ENCODE measurements around the gene PDXDC1.
"Not testable (repeated sequence)": the region's sequence is repeated elsewhere in the genome, so short reads cannot be mapped to it uniquely, and the experiment has no call there.

GRCh38 chr16:15028345-15028715 is 53.5 kb downstream of the PDXDC1 start:
- not testable (repeated sequence) for TF ChIP-seq CTCF, POLR2A (IDR thresholded peaks at IDR 0.05)

Data from uterus (tissue), 2 donors.